GM10248 (cell line): ENCODE data around the gene VAV2.

Experiments used
- CTCF ChIA-PET: fragments of 300-600 bp; sonication (Branson Sonifier 250); formaldehyde crosslinking; extraction: SDS; loops from one replicate; lab custom pipeline; 2021; ENCODE audit warnings: antibody characterized with exemption; lab: Yijun Ruan, JAX
- POLR2A ChIA-PET: fragments of 350-650 bp; sonication (Branson Sonifier 250); formaldehyde crosslinking; extraction: SDS; loops from one replicate; lab custom pipeline; 2020; ENCODE audit warnings: antibody characterized with exemption; lab: Yijun Ruan, JAX
- DNase-seq: peaks from one replicate; pipeline ENCODE4 v3.0.0; 2012; ENCODE audit errors: extremely low spot score
- TF ChIP-seq, protein P1 (sequence below): IDR thresholded peaks from 2 replicates; pipeline ENCODE4 v1.5.1; 2012; ENCODE audit warnings: mild to moderate bottlenecking, low read depth; ENCODE audit errors: extremely low read depth, missing control alignments, control extremely low read depth

VAV2 gene

GRCh38 chr9:133894377-133895321 is 97.5 kb downstream of the VAV2 start:
- POLR2A ChIA-PET, result no interaction called here
- TF ChIP-seq, protein P1, sequence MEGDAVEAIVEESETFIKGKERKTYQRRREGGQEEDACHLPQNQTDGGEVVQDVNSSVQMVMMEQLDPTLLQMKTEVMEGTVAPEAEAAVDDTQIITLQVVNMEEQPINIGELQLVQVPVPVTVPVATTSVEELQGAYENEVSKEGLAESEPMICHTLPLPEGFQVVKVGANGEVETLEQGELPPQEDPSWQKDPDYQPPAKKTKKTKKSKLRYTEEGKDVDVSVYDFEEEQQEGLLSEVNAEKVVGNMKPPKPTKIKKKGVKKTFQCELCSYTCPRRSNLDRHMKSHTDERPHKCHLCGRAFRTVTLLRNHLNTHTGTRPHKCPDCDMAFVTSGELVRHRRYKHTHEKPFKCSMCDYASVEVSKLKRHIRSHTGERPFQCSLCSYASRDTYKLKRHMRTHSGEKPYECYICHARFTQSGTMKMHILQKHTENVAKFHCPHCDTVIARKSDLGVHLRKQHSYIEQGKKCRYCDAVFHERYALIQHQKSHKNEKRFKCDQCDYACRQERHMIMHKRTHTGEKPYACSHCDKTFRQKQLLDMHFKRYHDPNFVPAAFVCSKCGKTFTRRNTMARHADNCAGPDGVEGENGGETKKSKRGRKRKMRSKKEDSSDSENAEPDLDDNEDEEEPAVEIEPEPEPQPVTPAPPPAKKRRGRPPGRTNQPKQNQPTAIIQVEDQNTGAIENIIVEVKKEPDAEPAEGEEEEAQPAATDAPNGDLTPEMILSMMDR, result no peak
- DNase-seq, result no peak
- CTCF ChIA-PET, result interaction anchor here (1.3 kb wide), 1 partner anchor 32 kb away, joined by 3 read pairs; no protein-coding TSS in a partner anchor

GRCh38 chr9:133893191-133893994 is 98.7 kb downstream of the VAV2 start:
- POLR2A ChIA-PET, result no interaction called here
- TF ChIP-seq, protein P1, result no peak
- CTCF ChIA-PET, result no interaction called here
- no peak for DNase-seq

GRCh38 chr9:133892193-133892920 is 99.8 kb downstream of the VAV2 start:
- POLR2A ChIA-PET, result no interaction called here
- CTCF ChIA-PET, result no interaction called here
- TF ChIP-seq, protein P1, result no peak
- DNase-seq, result no peak

DNA sequence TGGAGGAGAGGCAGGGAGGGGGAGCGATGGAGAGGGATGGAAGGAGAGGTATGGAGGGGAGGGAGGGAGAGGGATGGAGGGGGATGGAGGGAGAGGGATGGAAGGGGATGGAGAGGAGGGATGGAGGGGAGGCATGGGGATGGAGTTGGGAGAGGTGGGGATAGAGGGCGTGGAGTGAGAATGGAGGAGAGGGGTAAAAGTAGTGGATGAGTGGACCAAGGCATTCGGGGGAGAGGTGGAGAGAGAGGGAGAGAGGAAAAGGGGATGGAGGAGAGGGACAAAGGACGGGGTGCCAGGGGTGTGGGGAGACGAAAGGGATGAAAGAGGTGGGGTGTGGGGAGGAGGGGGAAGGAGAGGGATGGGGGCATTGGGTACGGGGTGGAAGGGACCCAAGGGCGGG is 100.4 kb downstream of the VAV2 start:
- POLR2A ChIA-PET, result no interaction called here
- CTCF ChIA-PET, result no interaction called here
- no peak for DNase-seq
- TF ChIP-seq, protein P1, result no peak

DNA sequence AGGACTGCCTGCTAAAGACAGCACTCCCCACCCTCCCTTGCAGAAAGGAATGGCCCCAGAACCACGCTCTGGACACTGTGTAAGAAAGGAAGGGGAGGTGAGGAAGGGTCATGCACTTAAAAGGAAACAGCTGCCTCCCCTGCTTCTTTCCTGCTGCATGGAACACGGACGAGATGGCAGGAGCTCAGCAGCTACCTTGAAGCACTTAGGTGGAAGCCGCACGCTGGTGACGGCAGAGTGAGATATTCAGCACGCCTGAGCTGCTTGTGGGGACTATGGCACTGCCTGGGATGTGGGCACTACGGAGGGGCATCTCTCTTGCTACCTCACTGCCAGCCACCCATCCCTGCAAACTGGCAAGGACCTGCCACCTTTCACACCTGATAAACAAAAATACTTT is 101.5 kb downstream of the VAV2 start:
- DNase-seq, result no peak
- TF ChIP-seq, protein P1, result no peak
- ChIA-PET CTCF (no interaction called here), POLR2A (no interaction called here)
